Esophagus muscularis mucosa (tissue), 3 donors: ENCODE measurements around the gene PRKAR1B.
A peak's percentile ranks its signal among the peaks of the same experiment; 100 is the strongest.

Experiments used
- POLR2A ChIP-seq: fragments of 450-650 bp; IDR thresholded peaks from one replicate; pipeline ENCODE4 v1.6.1; 2017; ENCODE audit warnings: antibody characterized with exemption, moderate library complexity, mild to moderate bottlenecking, low read depth
- POLR2AphosphoS5 ChIP-seq, 2 donors: sonication (generic); formaldehyde crosslinking; IDR thresholded peaks; one replicate each; pipeline ENCODE4 v1.6.1; 2017; ENCODE audit warnings: antibody characterized with exemption in 2 of 2
- TF ChIP-seq, protein P1 (sequence below), 3 experiments: fragments of 200-600 bp in 2 of 3; fragments of 450-650 bp in 1 of 3; sonication (generic) in 2 of 3; IDR thresholded peaks; one replicate each; pipeline ENCODE4 v1.5.1; 2017 to 2019; ENCODE audit warnings: antibody characterized with exemption in 3 of 3, mild to moderate bottlenecking in 2 of 3, moderate library complexity in 1 of 3

DNA sequence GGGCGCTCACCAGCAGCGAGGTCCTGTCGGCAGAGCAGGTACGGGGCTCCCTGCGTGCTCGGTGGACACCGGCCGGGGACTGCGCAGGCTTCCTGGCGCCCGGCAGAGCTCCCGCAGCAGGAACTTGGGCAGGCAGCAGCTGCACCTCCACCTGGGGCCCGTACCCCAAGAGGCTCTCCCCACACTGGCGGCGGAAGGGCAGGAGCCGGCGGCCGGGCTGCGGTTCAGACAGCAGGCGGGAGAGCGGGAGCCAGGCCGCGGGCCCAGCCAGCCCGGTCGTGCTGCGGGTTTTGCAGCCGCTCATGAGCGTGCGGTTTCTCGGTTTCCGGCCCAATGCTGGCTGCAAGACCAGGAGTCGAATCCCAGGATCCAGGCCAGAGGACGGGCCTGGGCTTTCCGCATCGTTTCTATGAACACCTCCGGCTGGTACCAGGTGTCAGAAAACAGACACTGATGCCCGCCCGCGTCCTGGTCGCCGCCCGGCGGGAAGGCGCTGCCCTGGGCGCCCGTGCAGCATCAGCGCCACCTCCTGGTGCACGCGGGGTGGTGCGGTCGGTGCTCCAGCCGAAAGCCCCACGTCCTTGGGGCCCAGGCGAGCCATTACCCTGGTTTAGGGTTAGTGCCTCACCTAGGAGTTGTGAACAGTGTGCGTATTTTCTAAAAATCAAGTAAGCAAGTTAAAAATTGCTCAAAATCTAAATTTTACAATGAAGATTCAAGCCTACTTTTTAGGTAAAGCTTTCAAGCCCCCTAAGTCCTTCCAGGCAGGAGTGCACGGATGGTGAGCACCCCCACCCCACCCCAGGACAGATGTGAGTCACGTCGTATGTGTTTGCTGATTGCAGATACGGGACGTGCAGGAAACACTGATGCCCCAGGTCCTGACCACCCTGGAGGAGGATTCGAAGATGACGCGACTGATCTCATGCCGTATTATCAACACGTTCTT, 47.4 kb upstream of the PRKAR1B start:
- TF ChIP-seq, protein P1, sequence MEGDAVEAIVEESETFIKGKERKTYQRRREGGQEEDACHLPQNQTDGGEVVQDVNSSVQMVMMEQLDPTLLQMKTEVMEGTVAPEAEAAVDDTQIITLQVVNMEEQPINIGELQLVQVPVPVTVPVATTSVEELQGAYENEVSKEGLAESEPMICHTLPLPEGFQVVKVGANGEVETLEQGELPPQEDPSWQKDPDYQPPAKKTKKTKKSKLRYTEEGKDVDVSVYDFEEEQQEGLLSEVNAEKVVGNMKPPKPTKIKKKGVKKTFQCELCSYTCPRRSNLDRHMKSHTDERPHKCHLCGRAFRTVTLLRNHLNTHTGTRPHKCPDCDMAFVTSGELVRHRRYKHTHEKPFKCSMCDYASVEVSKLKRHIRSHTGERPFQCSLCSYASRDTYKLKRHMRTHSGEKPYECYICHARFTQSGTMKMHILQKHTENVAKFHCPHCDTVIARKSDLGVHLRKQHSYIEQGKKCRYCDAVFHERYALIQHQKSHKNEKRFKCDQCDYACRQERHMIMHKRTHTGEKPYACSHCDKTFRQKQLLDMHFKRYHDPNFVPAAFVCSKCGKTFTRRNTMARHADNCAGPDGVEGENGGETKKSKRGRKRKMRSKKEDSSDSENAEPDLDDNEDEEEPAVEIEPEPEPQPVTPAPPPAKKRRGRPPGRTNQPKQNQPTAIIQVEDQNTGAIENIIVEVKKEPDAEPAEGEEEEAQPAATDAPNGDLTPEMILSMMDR (IDR thresholded peaks at IDR 0.05), result peak in 2 of 3 experiments; percentile 94 to 96
- TF ChIP-seq POLR2A (no peak), POLR2AphosphoS5 (IDR thresholded peaks at IDR 0.05) (peak in 1 of 2 donors; percentile 32)
